SK-N-SH (cell line): Measurements from ENCODE around the gene PKN3.

Experiments
- CHD2 ChIP-seq: fragments of 150-350 bp; IDR thresholded peaks from 2 replicates; pipeline ENCODE4 v1.6.1; 2018; ENCODE audit warnings: low read length; ENCODE audit not compliant: partially characterized antibody
- CTCF ChIP-seq: fragments of 200-600 bp; sonication (generic); IDR thresholded peaks from 2 replicates; pipeline ENCODE4 v1.6.1; 2017; ENCODE audit warnings: antibody characterized with exemption, mild to moderate bottlenecking, moderate library complexity
- ELF1 ChIP-seq: IDR thresholded peaks from 2 replicates; pipeline ENCODE4 v1.4.0; 2012
- GABPA ChIP-seq: IDR thresholded peaks from 2 replicates; pipeline ENCODE4 v1.4.0; 2012; ENCODE audit warnings: low read depth, mild to moderate bottlenecking
- MAX ChIP-seq: IDR thresholded peaks from 2 replicates; pipeline ENCODE4 v1.4.0; 2012; ENCODE audit warnings: low read depth
- MXI1 ChIP-seq: IDR thresholded peaks from 2 replicates; pipeline ENCODE4 v1.6.1; 2012; ENCODE audit warnings: mild to moderate bottlenecking, low read depth, low read length, improper control_type of control experiment
- POLR2AphosphoS5 ChIP-seq: IDR thresholded peaks from 2 replicates; pipeline ENCODE4 v1.6.1; 2012; ENCODE audit warnings: low read depth, low read length
- REST ChIP-seq: IDR thresholded peaks from 2 replicates; pipeline ENCODE4 v1.6.1; 2012; ENCODE audit warnings: mild to moderate bottlenecking, low read depth, low read length, moderate library complexity
- TCF12 ChIP-seq: IDR thresholded peaks from 2 replicates; pipeline ENCODE4 v1.4.0; 2012
- USF1 ChIP-seq: IDR thresholded peaks from 2 replicates; pipeline ENCODE4 v1.4.0; 2012; ENCODE audit warnings: low read depth, borderline replicate concordance

- TF ChIP-seq CTCF (no peak), POLR2AphosphoS5 (no peak), USF1 (no peak), ELF1 (no peak), GABPA (no peak), REST (no peak), TCF12 (no peak), MAX (no peak), MXI1 (no peak), CHD2 (no peak)
These were observed 14.4 kb downstream of the PKN3 start for GRCh38 chr9:128716581-128717254.
